ENCODE results near the gene PCDHAC2. TPM values are rescaled to one million over a fixed set of nuclear protein-coding genes. Genes with fewer than 3 reads are reported as not detected.

PCDHAC2 gene
- total RNA-seq, 4 donors from 2014 or later, result 0.78 to 4.2 (median 2.5) TPM

DNA sequence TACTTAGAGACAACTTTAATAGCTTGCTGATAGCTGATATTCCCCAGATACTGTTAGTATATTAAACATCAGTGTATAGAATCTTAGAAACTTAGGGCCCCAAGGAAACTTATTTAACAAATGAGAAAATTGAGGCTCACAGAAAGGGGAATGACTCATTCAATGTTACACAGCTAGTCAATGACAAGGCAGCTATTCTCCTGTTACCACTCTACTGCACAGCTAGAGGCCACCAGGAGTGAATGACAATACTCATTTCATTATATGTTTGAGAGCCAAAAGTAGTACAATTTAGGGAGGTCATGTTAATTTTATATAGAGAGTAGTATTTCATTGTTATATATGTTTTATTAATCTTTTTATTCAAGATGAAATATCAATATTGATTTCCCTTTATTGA is 51.7 kb downstream of the PCDHAC2 start:
- H3K36me3 ChIP-seq, result no peaks in the 10 kb centered on the region
- DNase-seq (ENCODE audit: low spot score in 2 of 2), result no peak
- no peaks in the 10 kb centered on the region for H3K9me3 ChIP-seq
- no peaks in the 10 kb centered on the region for H3K4me1 ChIP-seq
- H3K27ac ChIP-seq, result no peak overlapping the region
- no peak overlapping the region for H3K4me3 ChIP-seq
- TF ChIP-seq, protein P1, sequence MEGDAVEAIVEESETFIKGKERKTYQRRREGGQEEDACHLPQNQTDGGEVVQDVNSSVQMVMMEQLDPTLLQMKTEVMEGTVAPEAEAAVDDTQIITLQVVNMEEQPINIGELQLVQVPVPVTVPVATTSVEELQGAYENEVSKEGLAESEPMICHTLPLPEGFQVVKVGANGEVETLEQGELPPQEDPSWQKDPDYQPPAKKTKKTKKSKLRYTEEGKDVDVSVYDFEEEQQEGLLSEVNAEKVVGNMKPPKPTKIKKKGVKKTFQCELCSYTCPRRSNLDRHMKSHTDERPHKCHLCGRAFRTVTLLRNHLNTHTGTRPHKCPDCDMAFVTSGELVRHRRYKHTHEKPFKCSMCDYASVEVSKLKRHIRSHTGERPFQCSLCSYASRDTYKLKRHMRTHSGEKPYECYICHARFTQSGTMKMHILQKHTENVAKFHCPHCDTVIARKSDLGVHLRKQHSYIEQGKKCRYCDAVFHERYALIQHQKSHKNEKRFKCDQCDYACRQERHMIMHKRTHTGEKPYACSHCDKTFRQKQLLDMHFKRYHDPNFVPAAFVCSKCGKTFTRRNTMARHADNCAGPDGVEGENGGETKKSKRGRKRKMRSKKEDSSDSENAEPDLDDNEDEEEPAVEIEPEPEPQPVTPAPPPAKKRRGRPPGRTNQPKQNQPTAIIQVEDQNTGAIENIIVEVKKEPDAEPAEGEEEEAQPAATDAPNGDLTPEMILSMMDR (IDR thresholded peaks at IDR 0.05), result no peak
- TF ChIP-seq POLR2A (IDR thresholded peaks at IDR 0.05), result no peak
- no peaks in the 10 kb centered on the region for H3K27me3 ChIP-seq

Small RNA genes lying within 50 kb of the gene (small RNA-seq; reads per million reads assigned to genes)
- gene AC010223.1, result not detected

Other genes starting within 250 kb of the PCDHAC2 start
- gene PCDHA1, start 180.3 kb upstream of the PCDHAC2 start, total RNA-seq, result not detected
- under 1 TPM in 1 of 4 donors, not detected in 3; 0.21 TPM for gene PCDHA2, start 171.6 kb upstream of the PCDHAC2 start, total RNA-seq
- gene PCDHA3, start 165.4 kb upstream of the PCDHAC2 start, total RNA-seq, result 1 to 10 TPM in 1 of 4 donors, under 1 TPM in 3; 0.84 to 3.5 (median 0.94) TPM
- gene PCDHA4, start 159.4 kb upstream of the PCDHAC2 start, total RNA-seq, result 1 to 10 TPM; 1.6 to 5.7 (median 2.0) TPM
- 1 to 10 TPM in 1 of 4 donors, under 1 TPM in 3; 0.39 to 2.7 (median 0.54) TPM for gene PCDHA5, start 144.9 kb upstream of the PCDHAC2 start, total RNA-seq
- gene PCDHA6, start 138.5 kb upstream of the PCDHAC2 start, total RNA-seq, result 1 to 10 TPM; 1.3 to 1.9 (median 1.4) TPM
- gene PCDHA7, start 132.2 kb upstream of the PCDHAC2 start, total RNA-seq, result 1 to 10 TPM; 1.2 to 2.9 (median 1.7) TPM
- 1 to 10 TPM in 1 of 4 donors, under 1 TPM in 3; 0.63 to 2.0 (median 0.84) TPM for gene PCDHA8, start 125.3 kb upstream of the PCDHAC2 start, total RNA-seq
- 1 to 10 TPM in 1 of 4 donors, under 1 TPM in 3; 0.39 to 1.8 (median 0.64) TPM for gene PCDHA9, start 118.1 kb upstream of the PCDHAC2 start, total RNA-seq
- gene PCDHA10, start 110.6 kb upstream of the PCDHAC2 start, total RNA-seq, result 1 to 10 TPM in 3 of 4 donors, under 1 TPM in 1; 0.78 to 4.4 (median 2.4) TPM
- 1 to 10 TPM in 1 of 4 donors, under 1 TPM in 3; 0.60 to 1.3 (median 0.91) TPM for gene PCDHA11, start 97.5 kb upstream of the PCDHAC2 start, total RNA-seq
- gene PCDHA12, start 91.2 kb upstream of the PCDHAC2 start, total RNA-seq, result 10 to 100 TPM in 1 of 4 donors, 1 to 10 TPM in 3; 3.3 to 10.5 (median 6.7) TPM
- 1 to 10 TPM in 3 of 4 donors, under 1 TPM in 1; 0.66 to 3.0 (median 1.7) TPM for gene PCDHA13, start 84.4 kb upstream of the PCDHAC2 start, total RNA-seq
- gene PCDHAC1, start 40.2 kb upstream of the PCDHAC2 start, total RNA-seq, result 1 to 10 TPM; 1.2 to 3.3 (median 2.7) TPM
- gene PCDHB1, start 84.9 kb downstream of the PCDHAC2 start, total RNA-seq, result under 1 TPM in 1 of 4 donors, not detected in 3; 0.21 TPM
- gene PCDHB2, start 128.1 kb downstream of the PCDHAC2 start, total RNA-seq, result 1 to 10 TPM; 1.7 to 7.5 (median 4.6) TPM
- gene PCDHB3, start 134.0 kb downstream of the PCDHAC2 start, total RNA-seq, result 1 to 10 TPM; 3.9 to 7.4 (median 4.9) TPM
- 10 to 100 TPM in 3 of 4 donors, 1 to 10 TPM in 1; 7.3 to 19.8 (median 14.8) TPM for gene PCDHB4, start 155.3 kb downstream of the PCDHAC2 start, total RNA-seq
- gene PCDHB5, start 168.7 kb downstream of the PCDHAC2 start, total RNA-seq, result 10 to 100 TPM in 2 of 4 donors, 1 to 10 TPM in 2; 5.9 to 15.5 (median 9.6) TPM
- 1 to 10 TPM; 1.8 to 3.7 (median 2.4) TPM for gene PCDHB6, start 183.6 kb downstream of the PCDHAC2 start, total RNA-seq
- 1 to 10 TPM; 4.4 to 7.1 (median 5.5) TPM for gene PCDHB7, start 206.2 kb downstream of the PCDHAC2 start, total RNA-seq
- gene PCDHB8, start 211.3 kb downstream of the PCDHAC2 start, total RNA-seq, result 1 to 10 TPM; 1.0 to 4.2 (median 3.5) TPM
- 10 to 100 TPM in 3 of 4 donors, 1 to 10 TPM in 1; 9.2 to 17.7 (median 14.6) TPM for gene PCDHB16, start 215.9 kb downstream of the PCDHAC2 start, total RNA-seq
- 1 to 10 TPM; 4.6 to 9.2 (median 7.4) TPM for gene PCDHB9, start 220.7 kb downstream of the PCDHAC2 start, total RNA-seq
- 10 to 100 TPM in 1 of 4 donors, 1 to 10 TPM in 3; 4.8 to 10.4 (median 5.6) TPM for gene PCDHB10, start 225.9 kb downstream of the PCDHAC2 start, total RNA-seq
- gene PCDHB11, start 233.2 kb downstream of the PCDHAC2 start, total RNA-seq, result 1 to 10 TPM; 6.9 to 8.6 (median 7.6) TPM
- 10 to 100 TPM in 3 of 4 donors, 1 to 10 TPM in 1; 5.7 to 12.6 (median 12.2) TPM for gene PCDHB12, start 242.2 kb downstream of the PCDHAC2 start, total RNA-seq
- 1 to 10 TPM; 8.2 to 9.8 (median 9.2) TPM for gene PCDHB13, start 247.4 kb downstream of the PCDHAC2 start, total RNA-seq